Muscle layer of duodenum (tissue), 2 donors: Measurements from ENCODE around the gene GLCE.

Experiments used
- H3K27ac ChIP-seq: one replicate; pipeline ENCODE4 v1.7.0; 2013; ENCODE audit warnings: mild to moderate bottlenecking, low read length
- H3K27me3 ChIP-seq: one replicate; pipeline ENCODE4 v1.7.0; 2013; ENCODE audit warnings: low read depth, mild to moderate bottlenecking, control low read depth, low read length
- H3K36me3 ChIP-seq, 2 donors: one replicate each; pipeline ENCODE4 v1.7.0; 2013; ENCODE audit warnings: low read length in 2 of 2, control low read depth in 1 of 2, mild to moderate bottlenecking in 1 of 2; ENCODE audit not compliant: insufficient read depth in 2 of 2, control insufficient read depth in 1 of 2
- H3K4me1 ChIP-seq, 2 donors: one replicate each; pipeline ENCODE4 v1.7.0; 2013; ENCODE audit warnings: low read length in 2 of 2, mild to moderate bottlenecking in 2 of 2, control low read depth in 1 of 2, moderate library complexity in 1 of 2; ENCODE audit not compliant: insufficient read depth in 2 of 2, control insufficient read depth in 1 of 2
- H3K4me3 ChIP-seq, 2 donors: one replicate each; pipeline ENCODE4 v1.7.0; 2013; ENCODE audit warnings: low read length in 2 of 2, low read depth in 1 of 2, mild to moderate bottlenecking in 1 of 2
- H3K9me3 ChIP-seq, 2 donors: one replicate each; pipeline ENCODE4 v1.7.0; 2013; ENCODE audit warnings: low read length in 2 of 2, control low read depth in 1 of 2, mild to moderate bottlenecking in 1 of 2; ENCODE audit not compliant: control insufficient read depth in 1 of 2
- donor health status: healthy.

GLCE gene

DNA sequence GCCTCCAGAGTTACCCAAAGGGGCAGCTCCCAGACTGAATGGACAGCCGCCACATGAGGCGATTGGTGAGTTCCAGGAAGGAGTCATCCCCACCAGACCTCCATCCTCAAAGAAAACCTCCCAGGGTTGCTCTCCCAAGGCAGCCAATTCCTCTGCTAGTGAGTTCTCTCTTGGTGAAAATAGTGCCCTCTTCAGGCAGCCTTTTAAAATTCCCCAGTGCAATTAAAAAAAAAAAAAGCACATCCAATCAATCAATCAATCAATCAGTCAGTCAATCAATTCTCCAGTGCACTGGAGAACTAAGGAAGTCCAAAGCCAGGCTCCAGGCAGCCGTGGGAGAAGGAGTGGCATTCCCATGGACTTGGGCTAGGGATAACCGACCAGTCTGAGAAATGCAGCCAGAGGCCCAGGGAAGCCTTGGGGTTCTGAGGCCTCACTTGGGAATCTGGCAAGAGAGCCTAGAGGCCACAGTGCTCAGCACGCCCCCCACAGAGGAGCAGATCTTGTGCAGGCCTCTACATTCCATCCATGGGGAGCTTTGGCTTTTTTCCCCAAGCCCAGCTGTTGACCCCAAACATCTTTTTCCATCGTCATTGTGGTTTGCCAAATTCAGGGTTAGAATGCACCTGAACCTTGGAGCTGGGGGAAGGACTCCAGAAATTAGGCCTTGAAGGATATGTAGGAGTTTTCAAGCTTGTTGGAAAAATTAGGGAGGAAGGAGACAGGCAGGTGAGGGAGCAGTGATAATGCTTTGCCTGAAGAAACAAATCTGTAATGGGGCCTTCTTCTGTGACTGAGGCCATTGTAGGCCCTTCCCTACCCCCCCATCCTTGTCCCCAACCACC, 143.1 kb downstream of the GLCE start:
- H3K27me3 ChIP-seq: peaks cover 7% of the 10 kb centered on the region
- no peaks in the 10 kb centered on the region for H3K36me3 ChIP-seq
- no peaks in the 10 kb centered on the region for H3K9me3 ChIP-seq
- H3K4me1 ChIP-seq: peaks cover 0 to 10% of the 10 kb centered on the region in 2 donors
- no peak overlapping the region for H3K27ac ChIP-seq
- H3K4me3 ChIP-seq: no peak overlapping the region

DNA sequence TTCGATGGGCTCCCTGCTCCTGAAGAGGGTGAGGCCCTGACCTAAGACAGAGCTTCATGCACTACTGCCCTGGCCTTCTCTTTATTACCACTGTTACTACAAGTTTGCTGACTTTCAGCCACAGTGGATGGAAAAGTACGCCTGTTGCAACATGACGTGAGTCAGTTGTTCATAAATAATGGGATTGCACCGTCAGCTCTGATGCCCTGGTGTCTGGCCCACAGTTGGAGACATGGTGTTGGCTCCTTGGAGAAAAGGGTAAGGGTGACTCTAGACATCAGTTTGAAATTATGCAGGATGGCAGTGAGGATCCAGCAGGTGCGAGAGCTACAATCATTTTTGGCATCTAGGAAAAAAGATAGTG, 143.7 kb downstream of the GLCE start:
- H3K4me1 ChIP-seq: peaks cover 0 to 4% of the 10 kb centered on the region in 2 donors
- H3K36me3 ChIP-seq: no peaks in the 10 kb centered on the region
- peaks cover 7% of the 10 kb centered on the region for H3K27me3 ChIP-seq
- no peak overlapping the region for H3K4me3 ChIP-seq
- no peaks in the 10 kb centered on the region for H3K9me3 ChIP-seq
- no peak overlapping the region for H3K27ac ChIP-seq

DNA sequence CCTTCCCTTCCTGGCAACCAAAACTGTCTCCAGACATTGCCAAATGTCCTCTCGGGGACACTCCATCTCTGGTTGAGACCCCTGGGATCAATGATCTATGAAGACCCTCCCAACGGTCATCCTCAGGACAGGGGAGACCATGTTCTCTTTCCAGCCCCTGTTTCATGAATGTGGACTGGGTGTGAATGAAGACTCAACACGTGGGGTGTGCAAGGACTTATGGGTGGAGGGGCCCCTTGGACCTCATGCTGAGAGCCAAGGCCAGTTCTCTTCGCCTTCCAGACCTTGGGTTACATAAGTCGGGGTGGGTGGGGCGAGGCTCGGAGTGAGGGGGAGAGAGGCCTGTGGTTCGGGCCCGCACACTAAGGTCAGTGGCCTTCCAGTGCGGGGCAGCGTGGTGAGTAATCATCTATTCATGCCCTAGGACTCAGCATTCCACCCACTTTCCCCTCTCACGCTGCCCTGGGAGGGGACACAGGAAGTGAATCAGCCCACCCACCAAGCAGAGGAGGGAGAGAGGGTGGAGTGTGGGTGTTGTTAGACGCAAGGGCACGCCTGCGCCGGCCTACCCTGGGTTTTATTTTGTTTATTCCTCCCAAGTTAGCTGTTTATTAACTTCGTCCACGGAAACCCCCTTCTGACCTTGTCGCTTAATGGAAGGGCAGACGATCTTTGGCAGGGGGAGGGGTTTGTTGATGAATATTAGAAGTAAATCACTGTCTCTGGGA, 144.9 kb downstream of the GLCE start:
- Histone ChIP-seq H3K9me3 (no peaks in the 10 kb centered on the region), H3K27ac (no peak overlapping the region), H3K4me1 (no peaks in the 10 kb centered on the region), H3K27me3 (no peaks in the 10 kb centered on the region), H3K4me3 (no peak overlapping the region), H3K36me3 (no peaks in the 10 kb centered on the region)

DNA sequence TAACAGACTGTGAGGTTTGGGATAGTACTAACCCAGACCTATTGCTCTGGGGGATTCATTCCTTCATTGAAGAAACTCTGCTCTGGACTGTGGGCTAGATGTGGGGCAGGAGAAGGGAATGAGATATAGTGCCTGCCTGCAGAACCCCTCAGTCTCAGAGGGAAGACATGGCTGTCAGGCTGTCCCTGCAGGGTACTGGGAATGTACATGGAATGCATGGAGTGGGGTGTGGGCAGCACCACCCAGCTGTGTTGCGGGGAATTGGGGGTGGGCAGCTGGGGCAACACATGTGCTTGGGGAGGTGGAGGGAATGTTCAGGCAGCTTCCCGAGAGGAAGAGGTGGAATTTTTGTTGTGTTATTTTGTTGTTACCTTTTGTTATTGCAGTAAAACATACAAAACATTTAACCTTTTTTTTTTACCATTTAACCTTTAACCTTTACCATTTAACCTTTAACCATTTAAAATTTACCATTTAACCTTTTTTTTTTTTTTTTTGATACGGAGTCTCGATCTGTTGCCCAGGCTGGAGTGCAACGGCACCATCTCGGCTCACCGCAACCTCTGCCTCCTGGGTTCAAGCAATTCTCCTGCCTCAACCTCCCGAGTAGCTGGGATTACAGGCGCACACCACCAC, 145.6 kb downstream of the GLCE start:
- Histone ChIP-seq H3K27ac (no peak overlapping the region), H3K4me1 (no peaks in the 10 kb centered on the region), H3K27me3 (no peaks in the 10 kb centered on the region), H3K4me3 (no peak overlapping the region), H3K9me3 (no peaks in the 10 kb centered on the region), H3K36me3 (no peaks in the 10 kb centered on the region)

DNA sequence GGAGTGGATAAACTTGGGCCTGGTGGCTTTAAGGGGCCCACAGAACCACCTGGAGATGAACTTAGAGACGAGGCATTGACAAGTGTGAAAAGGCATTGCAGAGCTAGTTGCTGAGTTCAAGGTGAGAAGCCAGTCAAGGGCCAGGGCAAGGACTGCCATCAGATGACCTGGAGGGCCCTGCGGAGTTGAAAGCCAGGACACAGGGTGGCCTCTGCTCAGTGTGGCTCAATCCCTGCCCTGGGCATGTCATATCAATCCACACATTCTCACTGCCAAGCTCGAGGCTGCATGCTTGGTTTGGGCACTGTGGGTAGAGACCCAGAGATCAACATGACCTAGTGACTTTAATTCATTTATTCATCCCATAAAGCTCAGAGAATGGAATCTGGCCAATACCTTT, 147.5 kb downstream of the GLCE start:
- Histone ChIP-seq H3K4me3 (no peak overlapping the region), H3K4me1 (no peaks in the 10 kb centered on the region), H3K27me3 (no peaks in the 10 kb centered on the region), H3K9me3 (no peaks in the 10 kb centered on the region), H3K36me3 (no peaks in the 10 kb centered on the region), H3K27ac (no peak overlapping the region)

DNA sequence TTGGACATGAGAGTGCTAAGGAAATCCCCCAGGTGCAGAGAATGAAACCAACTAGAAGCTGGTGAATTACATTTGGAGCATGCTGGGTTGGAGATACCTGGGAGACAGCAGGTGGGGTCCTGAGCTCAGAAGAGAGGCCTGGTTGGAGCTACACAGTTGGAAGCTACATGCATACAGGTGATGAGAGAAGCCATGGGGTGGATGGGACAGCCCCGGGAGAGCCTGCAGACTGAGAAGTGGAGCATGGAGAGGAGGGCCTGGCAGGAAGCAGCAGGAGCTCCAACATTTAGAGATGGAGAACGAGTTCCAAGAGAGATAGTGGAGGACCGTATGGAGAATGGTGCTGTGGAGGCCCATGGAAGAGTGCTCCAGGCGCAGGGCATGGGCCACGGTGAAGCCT, 148.5 kb downstream of the GLCE start:
- no peak overlapping the region for H3K27ac ChIP-seq
- H3K9me3 ChIP-seq: no peaks in the 10 kb centered on the region
- H3K27me3 ChIP-seq: no peaks in the 10 kb centered on the region
- H3K4me3 ChIP-seq: no peak overlapping the region
- no peaks in the 10 kb centered on the region for H3K36me3 ChIP-seq
- no peaks in the 10 kb centered on the region for H3K4me1 ChIP-seq

DNA sequence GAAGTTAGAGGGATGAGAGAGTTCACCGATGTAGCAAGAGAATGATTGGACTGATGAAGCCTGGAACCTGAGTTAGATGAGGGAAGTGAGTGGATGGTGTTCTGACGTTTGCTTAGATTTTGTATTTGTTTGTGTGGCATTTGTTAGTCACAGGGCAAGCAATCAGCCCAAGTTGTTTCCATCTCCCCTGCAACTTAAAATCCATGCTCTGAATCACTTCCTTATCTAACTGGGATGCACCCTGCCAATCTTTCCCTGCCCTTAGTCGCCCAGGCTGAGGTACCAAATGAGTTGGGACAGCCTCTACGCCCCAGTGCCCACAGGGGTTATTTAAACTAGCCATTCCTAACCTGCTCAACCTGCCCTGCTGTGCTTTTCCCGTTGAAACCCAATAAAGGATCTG, 150.9 kb downstream of the GLCE start:
- Histone ChIP-seq H3K36me3 (no peaks in the 10 kb centered on the region), H3K4me1 (no peaks in the 10 kb centered on the region), H3K9me3 (no peaks in the 10 kb centered on the region), H3K4me3 (no peak overlapping the region), H3K27ac (no peak overlapping the region), H3K27me3 (no peaks in the 10 kb centered on the region)

DNA sequence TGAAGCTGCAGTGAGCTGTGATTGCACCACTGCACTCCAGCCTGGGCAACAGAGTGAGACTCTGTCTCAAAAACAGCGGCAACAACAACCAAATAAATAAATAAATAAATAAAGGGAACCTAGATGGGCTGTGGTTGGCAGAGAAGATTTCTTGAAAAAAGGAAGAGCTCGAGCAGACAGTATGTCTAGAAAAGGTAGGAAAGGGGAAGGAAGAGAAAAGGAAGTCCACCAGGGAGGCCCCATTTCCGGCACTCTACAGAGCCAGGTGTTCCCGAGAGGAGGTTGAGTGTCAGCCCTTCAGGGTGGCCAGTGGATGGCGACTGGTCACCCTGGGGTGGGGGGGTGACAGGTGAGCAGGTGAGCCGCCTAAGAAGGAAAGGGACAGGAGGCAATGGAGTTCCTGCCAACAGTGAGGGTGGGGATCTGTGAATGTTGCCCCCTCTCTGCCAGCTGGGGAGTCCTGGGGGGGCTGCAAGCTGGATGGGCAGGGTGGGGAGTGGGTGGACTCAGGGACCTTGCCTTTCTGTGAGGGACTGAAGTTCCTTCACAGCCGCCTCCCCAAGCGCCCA, 153.1 kb downstream of the GLCE start:
- Histone ChIP-seq H3K9me3 (no peaks in the 10 kb centered on the region), H3K27ac (no peak overlapping the region), H3K36me3 (no peaks in the 10 kb centered on the region), H3K4me1 (no peaks in the 10 kb centered on the region), H3K27me3 (no peaks in the 10 kb centered on the region), H3K4me3 (no peak overlapping the region)

DNA sequence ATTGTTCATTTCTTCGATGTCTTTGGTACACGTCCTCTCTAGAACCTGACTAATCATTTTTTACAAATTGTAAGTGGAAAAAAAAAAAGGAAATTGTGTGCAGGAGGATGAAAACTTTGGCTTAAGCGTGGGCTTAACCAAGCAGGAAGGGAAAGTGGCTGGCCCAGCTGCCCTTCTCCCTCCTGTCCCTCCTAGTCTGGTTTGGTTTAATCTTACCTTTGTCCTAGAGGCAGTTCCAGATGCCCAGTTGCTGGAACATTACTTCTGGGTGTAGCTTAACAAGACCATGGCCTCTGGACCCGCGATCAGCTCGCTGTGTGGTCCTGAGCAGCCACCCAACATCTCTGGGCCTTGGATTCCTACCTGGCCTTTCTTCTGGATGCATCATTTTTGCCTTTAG, 153.7 kb downstream of the GLCE start:
- Histone ChIP-seq H3K4me3 (no peak overlapping the region), H3K27me3 (no peaks in the 10 kb centered on the region), H3K9me3 (no peaks in the 10 kb centered on the region), H3K36me3 (no peaks in the 10 kb centered on the region), H3K27ac (no peak overlapping the region), H3K4me1 (no peaks in the 10 kb centered on the region)

DNA sequence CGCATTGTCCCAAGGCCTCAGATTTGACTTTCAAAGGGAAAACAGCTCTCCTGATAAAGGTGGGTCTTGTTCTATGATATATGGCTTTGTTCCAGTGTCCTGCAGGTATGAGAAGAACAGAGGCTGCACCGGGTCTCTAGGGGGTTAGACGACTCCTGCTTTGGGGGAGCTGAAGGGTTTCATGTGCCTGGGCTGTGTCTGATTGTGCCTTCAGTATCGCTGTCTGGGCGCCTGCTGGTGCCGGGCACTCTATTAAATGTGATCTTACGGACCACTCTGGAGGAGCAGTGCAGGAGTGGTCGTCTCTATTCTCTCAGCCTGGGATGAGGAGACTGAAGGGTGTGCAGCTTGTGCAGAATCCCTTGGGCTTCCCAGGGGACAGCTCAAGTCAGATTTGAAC, 154.3 kb downstream of the GLCE start:
- Histone ChIP-seq H3K4me1 (no peaks in the 10 kb centered on the region), H3K9me3 (no peaks in the 10 kb centered on the region), H3K27me3 (no peaks in the 10 kb centered on the region), H3K4me3 (no peak overlapping the region), H3K27ac (no peak overlapping the region), H3K36me3 (no peaks in the 10 kb centered on the region)

DNA sequence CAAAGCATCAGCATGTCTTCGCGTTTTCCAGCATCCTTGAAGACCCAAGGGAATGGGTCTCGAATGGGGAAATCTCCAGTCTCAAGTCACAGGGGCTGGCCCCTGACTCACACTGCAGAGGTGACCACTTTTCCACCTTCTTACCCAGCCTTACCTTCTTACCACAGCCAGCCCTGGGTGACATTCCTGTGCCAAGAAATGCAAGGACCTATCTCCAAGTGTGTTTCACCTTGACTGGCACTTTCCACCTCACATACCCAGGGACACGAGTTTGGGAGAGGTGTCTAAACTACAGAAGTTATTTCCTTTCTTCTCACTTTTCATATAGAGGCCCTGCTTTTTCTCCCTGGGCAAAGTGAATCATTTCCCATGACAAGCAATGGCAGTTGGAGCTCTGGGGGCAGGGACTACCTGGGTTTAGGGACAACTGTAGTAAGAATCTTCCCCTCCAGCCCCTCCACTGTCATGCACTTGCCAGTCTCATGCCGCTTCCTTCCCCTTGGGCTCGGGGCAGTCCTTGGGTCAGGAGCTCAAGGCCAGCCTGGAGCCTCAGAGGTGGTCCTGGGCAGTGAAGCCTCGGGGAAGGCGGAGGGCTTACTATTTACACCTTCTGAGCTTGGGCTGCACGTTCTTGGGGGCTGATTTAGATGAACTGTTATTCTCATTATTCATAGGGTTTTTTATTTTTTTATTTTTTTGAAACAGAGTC, 155.1 kb downstream of the GLCE start:
- Histone ChIP-seq H3K27ac (no peak overlapping the region), H3K9me3 (no peaks in the 10 kb centered on the region), H3K27me3 (no peaks in the 10 kb centered on the region), H3K4me3 (no peak overlapping the region), H3K4me1 (no peaks in the 10 kb centered on the region), H3K36me3 (no peaks in the 10 kb centered on the region)
